IMR-90 (cell line): Measurements from ENCODE around the gene CACNA1G. TPM values are rescaled to one million over a fixed set of nuclear protein-coding genes. Genes with fewer than 3 reads are reported as not detected.

Experiments
- ATAC-seq: fragments of 200-7000 bp; cut with Tn5 transposase; 2 replicates; pipeline ENCODE4 v1.9.1; 2020; ENCODE audit warnings: low read depth, mild to moderate bottlenecking, moderate library complexity
- BruUV-seq: library from RNA; stranded (reverse); fragments of 400-500 nt; replicated peaks from 2 replicates; lab custom pipeline; 2021; lab: Mats Ljungman, UMichigan
- CTCF ChIA-PET: fragments of 300-600 bp; formaldehyde crosslinking; extraction: SDS; loops from one replicate; lab custom pipeline; 2021; ENCODE audit warnings: antibody characterized with exemption; lab: Yijun Ruan, JAX
- POLR2A ChIA-PET: fragments of 300-600 bp; sonication (Branson Sonifier 250); formaldehyde crosslinking; loops from one replicate; lab custom pipeline; 2022; ENCODE audit warnings: antibody characterized with exemption; ENCODE audit not compliant: unreplicated experiment; lab: Charles Lee
- DNase-seq: peaks from one replicate; pipeline ENCODE4 v3.0.0; 2013
- H2AFZ ChIP-seq: replicated peaks from 2 replicates; pipeline ENCODE3; 2013; ENCODE audit warnings: low read length, mild to moderate bottlenecking; ENCODE audit not compliant: poor library complexity
- H2AK5ac ChIP-seq: 2 replicates; pipeline ENCODE4 v1.6.1; 2013; ENCODE audit warnings: low read depth, low read length, inconsistent platforms
- H2AK9ac ChIP-seq: replicated peaks from 2 replicates; pipeline ENCODE3; 2013; ENCODE audit warnings: mild to moderate bottlenecking, low read depth, low read length, moderate library complexity; ENCODE audit not compliant: poor library complexity
- H2BK120ac ChIP-seq: 2 replicates; pipeline ENCODE4 v1.6.1; 2013; ENCODE audit warnings: low read depth, low read length, inconsistent platforms
- H2BK15ac ChIP-seq: 3 replicates; pipeline ENCODE4 v1.6.1; 2013; ENCODE audit warnings: low read depth, low read length, inconsistent platforms
- H2BK20ac ChIP-seq: 2 replicates; pipeline ENCODE4 v1.6.1; 2013; ENCODE audit warnings: low read depth, mild to moderate bottlenecking, inconsistent platforms, low read length, moderate library complexity
- H2BK5ac ChIP-seq: 2 replicates; pipeline ENCODE4 v1.6.1; 2013; ENCODE audit warnings: mild to moderate bottlenecking, low read depth, low read length, inconsistent platforms; ENCODE audit not compliant: poor library complexity, severe bottlenecking
- H3K14ac ChIP-seq: replicated peaks from 2 replicates; pipeline ENCODE4 v1.6.1; 2013; ENCODE audit warnings: low read depth, low read length, inconsistent platforms
- H3K18ac ChIP-seq: 2 replicates; pipeline ENCODE4 v1.6.1; 2013; ENCODE audit warnings: low read depth, low read length, control low read depth
- H3K23ac ChIP-seq: 2 replicates; pipeline ENCODE4 v1.6.1; 2013; ENCODE audit warnings: low read depth, low read length, inconsistent platforms
- H3K27ac ChIP-seq: 2 replicates; pipeline ENCODE4 v1.5.1; 2013; ENCODE audit warnings: mild to moderate bottlenecking, control low read depth, low read length; ENCODE audit not compliant: insufficient read depth
- H3K27me3 ChIP-seq: 2 replicates; pipeline ENCODE4 v1.6.1; 2013; ENCODE audit warnings: low read length; ENCODE audit not compliant: control insufficient read depth, insufficient read depth
- H3K36me3 ChIP-seq: 2 replicates; pipeline ENCODE4 v1.6.1; 2013; ENCODE audit warnings: low read length, mixed read lengths; ENCODE audit not compliant: control insufficient read depth, insufficient read depth
- H3K4ac ChIP-seq: 2 replicates; pipeline ENCODE4 v1.6.1; 2013; ENCODE audit warnings: low read depth, low read length, inconsistent platforms
- H3K4me1 ChIP-seq: 2 replicates; pipeline ENCODE4 v1.6.1; 2013; ENCODE audit warnings: low read length, mixed read lengths; ENCODE audit not compliant: control insufficient read depth, insufficient read depth
- H3K4me2 ChIP-seq: 2 replicates; pipeline ENCODE4 v1.6.1; 2013; ENCODE audit warnings: low read depth, mild to moderate bottlenecking, control low read depth, low read length, moderate library complexity
- H3K4me3 ChIP-seq: 2 replicates; pipeline ENCODE4 v1.5.1; 2013; ENCODE audit warnings: low read depth, mild to moderate bottlenecking, control low read depth, low read length, moderate library complexity; ENCODE audit not compliant: insufficient read depth
- H3K56ac ChIP-seq: 2 replicates; pipeline ENCODE4 v1.6.1; 2013; ENCODE audit warnings: low read length, inconsistent platforms; ENCODE audit not compliant: insufficient read depth; ENCODE audit errors: extremely low read depth
- H3K79me1 ChIP-seq, 2 experiments: 2 replicates each; pipeline ENCODE4 v1.6.1; 2013; ENCODE audit warnings: low read length in 2 of 2, inconsistent platforms in 1 of 2, low read depth in 1 of 2
- H3K9ac ChIP-seq: 2 replicates; pipeline ENCODE4 v1.6.1; 2013; ENCODE audit warnings: low read depth, low read length, control low read depth
- H3K9me1 ChIP-seq: 2 replicates; pipeline ENCODE4 v1.6.1; 2013; ENCODE audit warnings: low read length, inconsistent platforms; ENCODE audit not compliant: insufficient read depth
- H3K9me3 ChIP-seq: 2 replicates; pipeline ENCODE4 v1.6.1; 2013; ENCODE audit warnings: low read length; ENCODE audit not compliant: control insufficient read depth, insufficient read depth
- H4K20me1 ChIP-seq: 2 replicates; pipeline ENCODE4 v1.6.1; 2013; ENCODE audit warnings: low read length, inconsistent platforms; ENCODE audit not compliant: insufficient read depth
- H4K5ac ChIP-seq: 2 replicates; pipeline ENCODE4 v1.6.1; 2013; ENCODE audit warnings: mild to moderate bottlenecking, low read depth, low read length, control low read depth
- H4K8ac ChIP-seq, 2 experiments: 2 replicates each; pipeline ENCODE4 v1.6.1; 2013; ENCODE audit warnings: low read depth in 2 of 2, low read length in 2 of 2, control low read depth in 1 of 2, inconsistent platforms in 1 of 2
- H4K91ac ChIP-seq: 2 replicates; pipeline ENCODE4 v1.6.1; 2013; ENCODE audit warnings: low read depth, low read length, inconsistent platforms; ENCODE audit not compliant: insufficient read depth
- BHLHE40 ChIP-seq: fragments of 150-350 bp; IDR thresholded peaks from 2 replicates; pipeline ENCODE4 v1.6.1; 2016; ENCODE audit warnings: mild to moderate bottlenecking, low read depth, low read length
- CEBPB ChIP-seq: IDR thresholded peaks from 2 replicates; pipeline ENCODE4 v1.6.1; 2012; ENCODE audit warnings: low read depth, low read length, improper control_type of control experiment
- CHD1 ChIP-seq: IDR thresholded peaks from 2 replicates; pipeline ENCODE4 v1.6.1; 2012; ENCODE audit warnings: low read depth, low read length, improper control_type of control experiment
- CTCF ChIP-seq: conservative IDR thresholded peaks from 2 replicates; pipeline ENCODE4 v1.5.1; 2012; ENCODE audit warnings: mild to moderate bottlenecking, low read depth, low read length, improper control_type of control experiment
- ELK1 ChIP-seq: fragments of 150-350 bp; IDR thresholded peaks from 2 replicates; pipeline ENCODE4 v1.6.1; 2016; ENCODE audit warnings: low read depth, mild to moderate bottlenecking, low read length, moderate library complexity, borderline replicate concordance
- FOS ChIP-seq: fragments of 150-350 bp; IDR thresholded peaks from 2 replicates; pipeline ENCODE4 v1.6.1; 2016; ENCODE audit warnings: low read depth, low read length
- MAFK ChIP-seq: IDR thresholded peaks from 2 replicates; pipeline ENCODE4 v1.6.1; 2012; ENCODE audit warnings: low read depth, low read length, improper control_type of control experiment
- MXI1 ChIP-seq: IDR thresholded peaks from 2 replicates; pipeline ENCODE4 v1.6.1; 2012; ENCODE audit warnings: low read depth, mild to moderate bottlenecking, low read length, moderate library complexity, borderline replicate concordance
- NFE2L2 ChIP-seq: fragments of 150-350 bp; IDR thresholded peaks from 2 replicates; pipeline ENCODE4 v1.6.1; 2016; ENCODE audit warnings: low read depth, mild to moderate bottlenecking, low read length
- POLR2A ChIP-seq: IDR thresholded peaks from 2 replicates; pipeline ENCODE4 v1.6.1; 2012; ENCODE audit warnings: mild to moderate bottlenecking, low read depth, low read length
- RAD21 ChIP-seq: IDR thresholded peaks from 2 replicates; pipeline ENCODE4 v1.6.1; 2012; ENCODE audit warnings: low read length, improper control_type of control experiment
- RCOR1 ChIP-seq: IDR thresholded peaks from 2 replicates; pipeline ENCODE4 v1.6.1; 2012; ENCODE audit warnings: mild to moderate bottlenecking, low read length, improper control_type of control experiment; ENCODE audit not compliant: insufficient replicate concordance
- RFX5 ChIP-seq: IDR thresholded peaks from 2 replicates; pipeline ENCODE4 v1.8.0; 2012; ENCODE audit warnings: low read depth, mild to moderate bottlenecking, low read length, moderate library complexity
- SMC3 ChIP-seq: fragments of 150-350 bp; IDR thresholded peaks from 2 replicates; pipeline ENCODE4 v1.6.1; 2016; ENCODE audit warnings: low read depth, mild to moderate bottlenecking, antibody characterized with exemption, low read length, moderate library complexity
- USF2 ChIP-seq: fragments of 150-350 bp; IDR thresholded peaks from 2 replicates; pipeline ENCODE4 v1.6.1; 2017; ENCODE audit warnings: mild to moderate bottlenecking, antibody characterized with exemption, low read length, low read depth
- WGBS, 2 experiments: methylation state at CpG; one replicate each; pipeline versions ENCODE4 v1.1.5 to v1.1.7; 2013; ENCODE audit warnings: missing lambda C conversion rate in 2 of 2; ENCODE audit not compliant: insufficient read length in 1 of 2; ENCODE audit errors: extremely low coverage in 2 of 2; 5-methylcytosine and 5-hydroxymethylcytosine counted together
- dilution Hi-C: fragments of 300-500 bp; cut with HindIII; formaldehyde crosslinking; loops from one replicate; pipeline ENCODE4 v1.14.3; 2018; ENCODE audit warnings: low sequenced_read_pairs; ENCODE audit not compliant: unreplicated experiment
- in situ Hi-C: fragments of 300-500 bp; cut with MboI; formaldehyde crosslinking; loops from 3 replicates; pipeline ENCODE4 v1.14.3; 2019; ENCODE audit warnings: low sequenced_read_pairs, inconsistent platforms, mixed read lengths
- intact Hi-C: fragments of 100-400 bp; cut with micrococcal nuclease; formaldehyde crosslinking; loops from 2 replicates; pipeline ENCODE4 v1.10.0; 2022
- polyA plus RNA-seq, 3 experiments: library from polyadenylated mRNA; depleted of rRNA; stranded (reverse); fragments of >200 nt; gene quantifications; 2 replicates each; pipeline ENCODE4 v1.2.3, GENCODE V29; 2012; ENCODE audit warnings: low replicate concordance in 1 of 3
- total RNA-seq: library from RNA; depleted of rRNA; stranded (reverse); fragments of >200 nt; gene quantifications from 2 replicates; pipeline ENCODE4 v1.2.3, GENCODE V29; 2012

The CACNA1G gene
- total and polyA plus RNA-seq, 2 of the 4 experiments (the other 2 are of a cell fraction) = under 0.01 to 0.03 TPM

DNA sequence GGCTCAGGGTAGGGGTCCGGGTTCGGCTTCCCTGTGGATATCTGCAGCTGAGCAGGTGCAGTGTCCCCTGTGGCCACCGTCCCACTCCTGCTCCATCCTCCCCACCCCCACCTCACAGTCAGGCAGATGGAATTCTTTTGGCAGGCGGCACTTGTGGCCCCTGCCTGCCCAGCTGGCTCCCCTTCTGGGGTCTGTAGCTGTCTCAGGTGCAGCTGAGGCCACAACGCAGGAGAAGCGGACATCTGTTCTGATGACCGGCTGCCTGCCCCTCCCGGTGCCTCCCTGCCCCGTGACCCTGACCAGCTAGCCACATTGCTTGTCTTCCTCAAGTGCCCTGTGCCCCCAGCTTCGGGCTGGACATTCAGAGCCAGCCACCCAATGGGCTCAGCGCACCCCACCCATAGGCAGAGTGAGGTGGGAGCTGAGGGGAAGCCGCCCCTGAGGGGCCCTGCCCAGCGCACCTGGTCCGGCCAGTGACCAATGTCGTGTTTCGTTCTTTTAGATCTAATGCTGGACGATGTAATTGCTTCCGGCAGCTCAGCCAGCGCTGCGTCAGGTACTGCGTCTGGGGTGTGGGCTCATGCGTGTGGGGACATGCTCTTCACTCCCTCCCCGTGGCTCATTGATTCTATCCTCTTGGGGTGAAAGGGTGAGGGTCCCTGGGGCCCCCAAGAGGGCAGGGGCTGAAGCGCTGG lies 49.0 kb downstream of the CACNA1G start:
- Histone ChIP-seq H2BK5ac (no peak overlapping the region), H3K9me1 (no peaks in the 10 kb centered on the region), H3K9ac (no peak overlapping the region), H3K36me3 (no peaks in the 10 kb centered on the region), H3K9me3 (no peaks in the 10 kb centered on the region), H3K79me1 (no peaks in the 10 kb centered on the region), H2BK20ac (no peak overlapping the region), H3K18ac (no peak overlapping the region), H4K8ac (no peak overlapping the region), H3K4me1 (peaks cover 9% of the 10 kb centered on the region; the same call in 1 of the 2 replicates), H3K4me3 (no peak overlapping the region), H2AFZ (no peak overlapping the region), H2AK9ac (peak overlapping the region; percentile 55), H2AK5ac (no peak overlapping the region), H4K5ac (no peak overlapping the region), H4K20me1 (no peaks in the 10 kb centered on the region), H3K14ac (no peak overlapping the region), H3K4ac (no peak overlapping the region), H4K91ac (no peak overlapping the region), H3K4me2 (no peak overlapping the region), H3K27ac (no peak overlapping the region), H2BK120ac (no peak overlapping the region), H3K56ac (no peak overlapping the region), H3K27me3 (peaks cover 40% of the 10 kb centered on the region), H3K23ac (no peak overlapping the region), H2BK15ac (no peak overlapping the region)
- no peak for ATAC-seq
- WGBS, 2 experiments = 72% methylated on average over 9 of the region's 24 CpGs; no CpG with 5 or more reads in 1 of the 2 experiments
- no TSS peak for BruUV-seq
- ChIA-PET POLR2A (no interaction called here), CTCF (no interaction called here)
- in situ Hi-C loops = loop anchor here (5.0 kb wide), 1 partner anchor 42 kb away; no protein-coding TSS in a partner anchor
- dilution Hi-C loops = no loop called here
- TF ChIP-seq RCOR1 (no peak), ELK1 (no peak), MXI1 (no peak), RFX5 (no peak), CTCF (no peak), BHLHE40 (no peak), CEBPB (no peak), MAFK (no peak), CHD1 (no peak), FOS (no peak), USF2 (no peak), SMC3 (no peak), POLR2A (no peak), RAD21 (no peak), NFE2L2 (no peak)
- no peak for DNase-seq
- intact Hi-C loops = no loop called here
